C4-2B (cell line): ENCODE measurements around the gene AFMID.

Experiments
- CTCF ChIP-seq: fragments of 450-650 bp; conservative IDR thresholded peaks from 2 replicates; pipeline ENCODE4 v1.5.1; 2017; ENCODE audit warnings: mild to moderate bottlenecking
- ZFX ChIP-seq: fragments of 450-650 bp; IDR thresholded peaks from 2 replicates; pipeline ENCODE4 v1.6.1; 2017

GRCh38 chr17:78250891-78251772 is 64.0 kb downstream of the AFMID start:
- TF ChIP-seq CTCF (peak; percentile 100), ZFX (no peak)
